ENCODE measurements around the gene PC. TPM values are rescaled to one million over a fixed set of nuclear protein-coding genes. Genes with fewer than 3 reads are reported as not detected.

Gene PC
- total RNA-seq, 4 donors from 2014 or later: 7.3 to 22.5 (median 17.4) TPM

DNA sequence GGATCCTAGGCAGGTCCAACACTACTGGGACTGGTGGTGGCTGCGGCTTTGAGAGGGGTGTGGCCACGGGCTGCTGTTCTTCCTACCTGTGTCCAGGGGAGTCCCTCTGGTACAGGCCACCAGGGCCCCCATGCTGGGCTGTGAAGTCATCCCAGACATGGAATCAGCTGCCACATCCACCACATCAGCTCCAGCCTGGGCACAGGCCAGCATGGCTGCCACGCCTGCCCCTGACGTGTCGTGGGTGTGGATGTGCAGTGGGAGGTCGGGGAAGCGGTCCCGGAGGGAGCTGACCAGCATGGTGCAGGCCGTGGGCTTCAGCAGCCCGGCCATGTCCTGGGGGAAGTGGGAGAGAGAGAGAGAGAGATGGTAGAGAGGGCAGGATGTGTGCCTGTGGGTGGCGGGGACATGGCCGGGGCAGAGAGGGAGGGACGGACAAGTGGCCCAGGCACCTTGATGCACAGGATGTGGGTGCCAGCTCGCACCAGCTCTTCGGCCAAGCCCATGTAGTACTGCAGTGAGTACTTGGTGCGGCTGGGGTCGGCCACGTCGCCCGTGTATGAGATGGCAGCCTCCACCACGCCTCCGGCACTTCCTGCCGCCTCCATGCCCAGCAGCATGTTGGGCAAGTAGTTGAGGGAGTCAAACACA lies 107.5 kb downstream of the PC start:
- TF ChIP-seq POLR2A (IDR thresholded peaks at IDR 0.05): no peak
- H3K4me3 ChIP-seq (ENCODE audit: low read depth, poor library complexity, severe bottlenecking): no peak overlapping the region
- WGBS, 2 donors: 89 to 91% methylated on average over 23 of the region's 23 CpGs
- intact Hi-C loops (cut with DNase I; ENCODE audit: low total_unique reads): no loop called here
- DNase-seq (ENCODE audit: low spot score in 2 of 2): peak in 1 of 2 donors; percentile 79

- 92 to 93% methylated on average over 10 of the region's 10 CpGs for WGBS, 2 donors
- no peak overlapping the region for H3K4me3 ChIP-seq (ENCODE audit: low read depth, poor library complexity, severe bottlenecking)
- TF ChIP-seq POLR2A (IDR thresholded peaks at IDR 0.05): no peak
- no peak for TF ChIP-seq CTCF (IDR thresholded peaks at IDR 0.05)
- intact Hi-C loops (cut with DNase I; ENCODE audit: low total_unique reads): no loop called here
- peak in 1 of 2 donors; percentile 77 for DNase-seq (ENCODE audit: low spot score in 2 of 2)
These were observed 108.0 kb downstream of the PC start for GRCh38 chr11:66850235-66850587.

DNA sequence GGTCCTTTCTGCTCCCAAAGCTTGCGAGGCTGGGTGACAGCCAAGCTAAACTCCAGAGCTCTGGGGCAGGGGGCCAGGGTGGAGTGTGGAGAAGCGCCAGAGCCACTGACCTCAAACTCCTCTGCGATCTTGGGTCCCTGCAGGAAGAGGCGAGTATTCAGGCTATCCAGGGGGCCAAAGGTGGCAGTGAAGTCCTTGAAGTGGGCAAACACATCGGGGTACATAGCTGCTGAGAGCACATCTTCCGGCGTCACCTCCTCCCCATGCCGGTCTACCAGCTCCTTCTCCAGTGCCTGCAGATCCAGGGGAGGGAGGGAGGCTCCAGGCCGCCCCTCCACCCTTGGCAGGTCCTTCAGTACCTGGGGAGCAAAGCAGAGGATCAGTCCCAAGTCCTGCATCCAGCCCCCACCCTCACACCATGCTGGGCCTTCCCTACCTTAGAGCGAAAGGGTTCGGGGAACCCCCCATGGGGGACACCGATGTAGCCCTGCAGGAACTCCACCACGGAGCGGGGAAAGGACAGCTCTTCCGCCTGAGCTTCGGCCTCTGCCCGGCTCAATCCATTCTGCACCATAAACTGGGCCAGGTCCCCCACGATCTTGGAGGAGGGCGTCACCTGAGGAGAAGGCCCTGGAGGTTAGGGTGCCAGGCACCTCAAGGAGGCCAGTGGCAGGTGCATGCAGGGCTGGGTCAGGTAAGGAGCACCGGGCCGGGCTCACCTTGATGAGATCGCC lies 108.5 kb downstream of the PC start:
- WGBS, 2 donors: 90 to 93% methylated on average over 14 to 20 of the region's 22 CpGs
- TF ChIP-seq CTCF (IDR thresholded peaks at IDR 0.05) (no peak), POLR2A (IDR thresholded peaks at IDR 0.05) (no peak)
- no peak overlapping the region for H3K4me3 ChIP-seq (ENCODE audit: low read depth, poor library complexity, severe bottlenecking)
- DNase-seq (ENCODE audit: low spot score in 2 of 2): peak in 1 of 2 donors; percentile 79
- intact Hi-C loops (cut with DNase I; ENCODE audit: low total_unique reads): no loop called here

DNA sequence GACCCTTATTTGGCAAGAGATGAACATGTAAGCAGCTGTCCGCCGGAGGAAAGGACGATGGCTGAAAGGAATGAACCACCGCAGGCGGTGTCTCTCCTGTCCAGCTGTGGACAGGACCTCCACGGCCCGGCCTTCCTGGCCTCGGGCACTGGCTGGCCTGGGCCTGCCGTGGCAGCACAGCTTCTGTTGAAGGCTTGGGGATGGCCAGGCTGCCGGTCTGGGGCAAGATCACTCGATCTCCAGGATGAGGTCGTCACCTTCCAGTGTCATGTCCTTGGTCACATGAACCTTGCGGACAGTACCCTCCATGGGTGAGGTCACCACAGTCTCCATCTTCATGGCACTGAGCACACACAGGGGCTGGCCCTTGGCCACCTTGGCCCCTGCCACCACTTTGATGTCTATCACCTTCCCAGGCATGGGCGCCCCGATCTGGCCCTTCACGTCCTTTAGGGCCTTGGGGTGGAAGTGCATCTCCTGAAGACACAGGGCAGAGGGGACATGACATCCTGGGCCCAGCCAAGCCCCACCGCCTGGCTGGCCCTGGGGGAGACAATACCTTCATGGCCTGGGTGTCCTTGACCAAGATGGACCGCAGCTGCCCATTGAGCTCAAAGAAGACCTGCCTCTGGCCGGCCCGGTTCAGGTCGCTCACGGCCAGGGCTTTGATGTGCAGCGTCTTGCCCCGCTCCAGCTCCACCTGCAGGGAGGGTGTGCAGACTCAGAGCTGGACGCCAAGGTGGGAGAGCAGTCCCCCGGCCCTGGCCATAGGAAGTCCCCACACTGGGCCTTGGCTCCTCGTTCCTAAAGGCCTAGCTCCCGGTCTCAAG lies 109.3 kb downstream of the PC start:
- peak in 1 of 2 donors; percentile 86 for DNase-seq (ENCODE audit: low spot score in 2 of 2)

GRCh38 chr11:66847461-66848232 lies 110.5 kb downstream of the PC start:
- TF ChIP-seq POLR2A (IDR thresholded peaks at IDR 0.05): no peak
- no peak for TF ChIP-seq CTCF (IDR thresholded peaks at IDR 0.05)
- no peak overlapping the region for H3K4me3 ChIP-seq (ENCODE audit: low read depth, poor library complexity, severe bottlenecking)
- intact Hi-C loops (cut with DNase I; ENCODE audit: low total_unique reads): no loop called here
- 80 to 83% methylated on average over 14 of the region's 14 CpGs for WGBS, 2 donors
- DNase-seq (ENCODE audit: low spot score in 2 of 2): peak in 1 of 2 donors; percentile 68

More for the DNA sequence above, 109.3 kb downstream of the PC start:
- intact Hi-C loops (cut with DNase I; ENCODE audit: low total_unique reads): no loop called here
- H3K4me3 ChIP-seq (ENCODE audit: low read depth, poor library complexity, severe bottlenecking): no peak overlapping the region
- TF ChIP-seq CTCF (IDR thresholded peaks at IDR 0.05) (no peak), POLR2A (IDR thresholded peaks at IDR 0.05) (no peak)
- 89 to 90% methylated on average over 26 to 28 of the region's 28 CpGs for WGBS, 2 donors

Measured in lower leg skin (tissue), 4 donors.